Measurements from ENCODE around the gene FAM210A. TPM values are rescaled to one million over a fixed set of nuclear protein-coding genes. Genes with fewer than 3 reads are reported as not detected.

The FAM210A gene
- total RNA-seq, 1 experiment from 2014 or later = 26.2 TPM

- CTCF ChIA-PET = no interaction called here
- Histone ChIP-seq H3K9me3 (ENCODE audit: control insufficient read depth in 1 of 2, insufficient read depth in 1 of 2, low read depth in 1 of 2, low read length in 2 of 2) (no peaks in the 10 kb centered on the region), H4K20me1 (ENCODE audit: insufficient read depth) (no peaks in the 10 kb centered on the region), H3K9ac (ENCODE audit: low read length) (no peak overlapping the region), H3K4me2 (ENCODE audit: low read length) (no peak overlapping the region), H3K27ac (ENCODE audit: low read depth, low read length) (no peak overlapping the region), H3K4me3 (replicated peaks in 1 of 2; ENCODE audit: low read depth in 1 of 2, low read length in 2 of 2) (no peak overlapping the region), H3K27me3 (ENCODE audit: insufficient read depth, low read length) (no peaks in the 10 kb centered on the region), H3K9me2 (ENCODE audit: insufficient read depth) (no peaks in the 10 kb centered on the region), H3K4me1 (ENCODE audit: control insufficient read depth in 1 of 2, insufficient read depth in 2 of 2, low read length in 2 of 2) (no peaks in the 10 kb centered on the region), H3K36me3 (ENCODE audit: control insufficient read depth in 1 of 2, insufficient read depth in 2 of 2, low read length in 2 of 2) (no peaks in the 10 kb centered on the region), H3K79me2 (ENCODE audit: insufficient read depth, low read length) (no peaks in the 10 kb centered on the region), H2AFZ (ENCODE audit: low read depth, low read length, poor library complexity, severe bottlenecking) (no peak overlapping the region)
- intact Hi-C loops (cut with micrococcal nuclease) = no loop called here
- BruUV-seq (replicated peaks) = no TSS peak
- TF ChIP-seq CEBPB (IDR thresholded peaks at IDR 0.05; ENCODE audit: low read depth) (no peak), SRF (IDR thresholded peaks at IDR 0.05; ENCODE audit: low read depth) (no peak), ZFX (IDR thresholded peaks at IDR 0.05) (no peak), MAX (IDR thresholded peaks at IDR 0.05) (no peak), REST (IDR thresholded peaks at IDR 0.05; ENCODE audit: low read depth) (no peak), ATF3 (IDR thresholded peaks at IDR 0.05) (no peak), EGR1 (IDR thresholded peaks at IDR 0.05; ENCODE audit: low read depth) (no peak), JUND (IDR thresholded peaks at IDR 0.05) (no peak), POLR2A (IDR thresholded peaks at IDR 0.05; ENCODE audit: borderline replicate concordance, extremely low read depth, insufficient read depth, insufficient read length) (no peak), POLR2AphosphoS5 (IDR thresholded peaks at IDR 0.05; ENCODE audit: low read depth, low read length) (no peak), CBX3 (IDR thresholded peaks at IDR 0.05; ENCODE audit: low read depth) (no peak), YY1 (IDR thresholded peaks at IDR 0.05; ENCODE audit: extremely low read depth, insufficient replicate concordance, low read depth, low read length) (no peak), EZH2phosphoT487 (IDR thresholded peaks at IDR 0.05; ENCODE audit: borderline replicate concordance) (no peak), ZNF274 (IDR thresholded peaks at IDR 0.05; ENCODE audit: low read depth, low read length) (no peak), ELF1 (IDR thresholded peaks at IDR 0.05; ENCODE audit: borderline replicate concordance, low read depth) (no peak), RAD21 (IDR thresholded peaks at IDR 0.05; ENCODE audit: low read depth) (no peak), SIN3A (IDR thresholded peaks at IDR 0.05; ENCODE audit: low read depth) (no peak), CTCF (IDR thresholded peaks at IDR 0.05 in 2 of 3, conservative IDR thresholded peaks at IDR 0.05 in 1 of 3; ENCODE audit: borderline replicate concordance in 1 of 3, insufficient read depth in 1 of 3, low read depth in 2 of 3, low read length in 2 of 3) (no peak), SP1 (IDR thresholded peaks at IDR 0.05; ENCODE audit: low read depth) (no peak), EZH2 (IDR thresholded peaks at IDR 0.05) (no peak)
- POLR2A ChIA-PET = no interaction called here
- no peak for DNase-seq (ENCODE audit: low read depth, low spot score)
- no peak for ATAC-seq
- RAD21 ChIA-PET (ENCODE audit: low non-redundant PET in 1 of 2, low total read pairs in 2 of 2, uncharacterized antibody in 2 of 2, unreplicated experiment in 2 of 2) = no interaction called here
These were observed 79.7 kb downstream of the FAM210A start for GRCh38 chr18:13646633-13647032.

All from HCT116 (cell line).